GM23338 (cell line): ENCODE measurements around the gene SFXN5. TPM values are rescaled to one million over a fixed set of nuclear protein-coding genes. Genes with fewer than 3 reads are reported as not detected.

Source experiments
- ATAC-seq: fragments of 200-7000 bp; cut with Tn5 transposase; 3 replicates; pipeline ENCODE4 v1.9.1; 2020
- DNase-seq: peaks from one replicate; pipeline ENCODE4 v3.0.0-alpha.2; 2015; ENCODE audit warnings: low spot score
- H2AFZ ChIP-seq: fragments of 200-600 bp; sonication (generic); 2 replicates; pipeline ENCODE4 v1.8.0; 2016; ENCODE audit warnings: antibody characterized with exemption, mild to moderate bottlenecking, moderate library complexity
- H3F3A ChIP-seq: fragments of 200-600 bp; sonication (generic); replicated peaks from 2 replicates; pipeline ENCODE4 v1.8.0; 2017; ENCODE audit warnings: antibody characterized with exemption, mixed run types, low read depth
- H3K27ac ChIP-seq: fragments of 200-600 bp; sonication (generic); 2 replicates; pipeline ENCODE4 v1.6.1; 2016; ENCODE audit warnings: low read depth
- H3K27me3 ChIP-seq: fragments of 200-600 bp; sonication (generic); 2 replicates; pipeline ENCODE4 v1.8.0; 2016; ENCODE audit warnings: mild to moderate bottlenecking, mixed run types, moderate library complexity; ENCODE audit not compliant: insufficient read depth
- H3K36me3 ChIP-seq: fragments of 200-600 bp; sonication (generic); 2 replicates; pipeline ENCODE4 v1.8.0; 2016; ENCODE audit warnings: mild to moderate bottlenecking; ENCODE audit not compliant: insufficient read depth
- H3K4me1 ChIP-seq: fragments of 200-600 bp; sonication (generic); 2 replicates; pipeline ENCODE4 v1.8.0; 2016; ENCODE audit warnings: mild to moderate bottlenecking, moderate library complexity; ENCODE audit not compliant: insufficient read depth
- H3K4me2 ChIP-seq: fragments of 200-600 bp; sonication (generic); 2 replicates; pipeline ENCODE4 v1.7.1; 2017; ENCODE audit warnings: mixed run types
- H3K4me3 ChIP-seq: fragments of 200-600 bp; sonication (generic); 2 replicates; pipeline ENCODE4 v1.6.1; 2016; ENCODE audit warnings: mixed run types
- H3K79me2 ChIP-seq: fragments of 200-600 bp; sonication (generic); replicated peaks from 2 replicates; pipeline ENCODE4 v1.8.0; 2017; ENCODE audit warnings: mild to moderate bottlenecking; ENCODE audit not compliant: insufficient read depth
- H3K9me2 ChIP-seq: fragments of 200-600 bp; sonication (generic); 2 replicates; pipeline ENCODE4 v1.8.0; 2017; ENCODE audit not compliant: insufficient read depth
- H4K20me1 ChIP-seq: fragments of 200-600 bp; sonication (generic); replicated peaks from 2 replicates; pipeline ENCODE4 v1.8.0; 2017; ENCODE audit warnings: mild to moderate bottlenecking; ENCODE audit not compliant: insufficient read depth
- H3K27ac Mint-ChIP-seq: 2 replicates; pipeline ENCODE4 v1.8.0; 2020; ENCODE audit warnings: inconsistent platforms, mild to moderate bottlenecking, moderate library complexity, mixed read lengths
- H3K27me3 Mint-ChIP-seq: 3 replicates; pipeline ENCODE4 v1.8.0; 2022; ENCODE audit warnings: low read depth, mild to moderate bottlenecking, moderate library complexity, mixed read lengths, inconsistent platforms; ENCODE audit not compliant: insufficient read depth, poor library complexity
- H3K36me3 Mint-ChIP-seq: 3 replicates; pipeline ENCODE4 v1.8.0; 2021; ENCODE audit warnings: low read depth, mild to moderate bottlenecking, inconsistent platforms, moderate library complexity, mixed read lengths
- H3K4me1 Mint-ChIP-seq: 3 replicates; pipeline ENCODE4 v1.8.0; 2020; ENCODE audit warnings: mild to moderate bottlenecking, inconsistent platforms, mixed read lengths
- H3K4me3 Mint-ChIP-seq: 3 replicates; pipeline ENCODE4 v1.8.0; 2021; ENCODE audit warnings: moderate library complexity, mild to moderate bottlenecking, inconsistent platforms, mixed read lengths
- H3K9me3 Mint-ChIP-seq: 3 replicates; pipeline ENCODE4 v1.8.0; 2020; ENCODE audit warnings: moderate library complexity, mild to moderate bottlenecking, inconsistent platforms, mixed read lengths
- CREB1 ChIP-seq: fragments of 250-450 bp; sonication (Bioruptor Pico); IDR thresholded peaks from 2 replicates; pipeline ENCODE4 v1.5.0; 2020; ENCODE audit warnings: low read depth, mild to moderate bottlenecking, moderate library complexity
- EZH2 ChIP-seq: fragments of 200-600 bp; sonication (generic); IDR thresholded peaks from one replicate; pipeline ENCODE4 v1.8.0; 2017; ENCODE audit warnings: antibody characterized with exemption, mild to moderate bottlenecking, low read depth; ENCODE audit not compliant: unreplicated experiment
- EZH2phosphoT487 ChIP-seq: fragments of 200-600 bp; sonication (generic); IDR thresholded peaks from one replicate; pipeline ENCODE4 v1.8.1; 2018; ENCODE audit warnings: antibody characterized with exemption; ENCODE audit not compliant: unreplicated experiment
- JUNB ChIP-seq: IDR thresholded peaks from one replicate; pipeline ENCODE4 v1.6.1; 2016; ENCODE audit warnings: antibody characterized with exemption; ENCODE audit not compliant: unreplicated experiment
- NANOG ChIP-seq: IDR thresholded peaks from 2 replicates; pipeline ENCODE4 v1.6.1; 2016; ENCODE audit warnings: antibody characterized with exemption, borderline replicate concordance
- POLR2AphosphoS5 ChIP-seq: IDR thresholded peaks from 2 replicates; pipeline ENCODE4 v1.6.1; 2016; ENCODE audit warnings: antibody characterized with exemption, low read depth
- STAT1 ChIP-seq: IDR thresholded peaks from one replicate; pipeline ENCODE4 v1.6.1; 2016; ENCODE audit warnings: antibody characterized with exemption; ENCODE audit not compliant: unreplicated experiment
- ZNF114 ChIP-seq: fragments of 250-450 bp; sonication (Bioruptor Pico); IDR thresholded peaks from 2 replicates; pipeline ENCODE4 v1.5.0; 2020; ENCODE audit warnings: mild to moderate bottlenecking, moderate library complexity
- ZNF331 ChIP-seq: fragments of 250-450 bp; sonication (Bioruptor Pico); IDR thresholded peaks from 2 replicates; pipeline ENCODE4 v1.5.0; 2020; ENCODE audit warnings: low read depth, mild to moderate bottlenecking, moderate library complexity
- polyA plus RNA-seq: library from polyadenylated mRNA; unstranded; fragments of >200 nt; fragmentation: Nextera tagmentation; extraction: Ambion mirVana; gene quantifications from 2 replicates; pipeline ENCODE4 v1.2.1, GENCODE V29; 2016
- total RNA-seq: library from RNA; depleted of rRNA; stranded (reverse); fragments of >200 nt; shearing (Covaris generic); gene quantifications from 2 replicates; pipeline ENCODE4 v1.2.3, GENCODE V29; 2014
- TF ChIP-seq, protein P1 (sequence below): fragments of 250-450 bp; sonication (Bioruptor Pico); IDR thresholded peaks from 2 replicates; pipeline ENCODE4 v1.5.0; 2020; ENCODE audit warnings: mild to moderate bottlenecking, moderate library complexity
- TF ChIP-seq, protein P2 (sequence below): IDR thresholded peaks from 2 replicates; pipeline ENCODE4 v1.6.1; 2016; ENCODE audit warnings: antibody characterized with exemption
- TF ChIP-seq, protein P3 (sequence below): IDR thresholded peaks from one replicate; pipeline ENCODE4 v1.6.1; 2018; ENCODE audit warnings: antibody characterized with exemption; ENCODE audit not compliant: unreplicated experiment
- TF ChIP-seq, protein P4 (sequence below), 2 experiments: fragments of 200-600 bp in 1 of 2; sonication (generic) in 1 of 2; conservative IDR thresholded peaks; 2 replicates each; pipeline versions ENCODE4 v1.5.1 to v1.6.1; 2016 to 2017; ENCODE audit warnings: antibody characterized with exemption in 2 of 2, low read depth in 2 of 2, mild to moderate bottlenecking in 2 of 2, moderate library complexity in 1 of 2

Gene SFXN5
- total and polyA plus RNA-seq, 2 experiments from 2014 or later: 23.6 to 25.8 TPM

DNA sequence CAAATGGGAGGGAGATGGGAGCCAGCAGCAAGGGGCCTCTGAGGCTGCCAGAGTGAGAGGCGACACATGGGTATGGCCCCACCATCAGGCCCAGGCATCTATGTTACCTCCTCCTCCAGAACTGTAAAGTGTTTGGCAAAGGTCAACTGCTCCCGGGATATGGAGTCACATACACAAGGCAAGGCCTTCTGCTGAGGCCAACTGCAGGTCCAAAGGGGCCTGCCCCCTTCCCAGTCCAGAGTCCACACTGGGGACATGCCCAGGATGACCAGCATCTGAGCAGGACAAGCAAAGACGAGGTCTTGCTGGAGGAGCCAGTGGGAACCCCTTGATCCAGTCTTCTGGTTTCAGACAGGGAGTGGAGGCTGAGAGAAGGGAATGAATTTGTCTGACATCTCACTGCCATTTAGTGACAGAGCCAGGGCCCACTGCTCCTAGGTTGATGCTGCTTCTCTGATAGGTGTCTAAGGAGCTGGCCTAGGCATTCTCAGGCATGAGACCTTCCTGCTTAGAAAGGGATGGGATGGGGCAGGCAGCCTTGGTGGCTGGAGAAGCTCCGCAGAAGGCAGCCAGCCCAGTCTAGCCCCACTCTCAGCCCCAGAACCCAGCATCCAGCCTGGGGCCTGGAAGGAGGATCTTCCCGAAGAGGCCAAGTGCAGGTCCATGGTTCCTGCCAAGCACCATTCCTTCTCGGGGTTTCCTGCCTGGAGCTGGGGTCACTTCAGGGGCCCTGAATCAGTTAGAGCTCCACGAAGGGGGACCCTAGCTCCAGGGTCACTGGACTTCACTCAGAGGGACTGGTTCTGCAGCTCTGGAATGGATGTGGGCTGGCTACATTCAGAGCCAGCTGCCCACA, 127.7 kb downstream of the SFXN5 start:
- Histone ChIP-seq H3F3A (no peaks in the 10 kb centered on the region), H3K27me3 (no peaks in the 10 kb centered on the region), H3K36me3 (no peaks in the 10 kb centered on the region), H2AFZ (no peak overlapping the region), H3K4me1 (peaks cover 12% of the 10 kb centered on the region; the same call in 1 of the 2 replicates), H3K4me3 (no peak overlapping the region), H3K27ac (no peak overlapping the region), H3K9me2 (0 out of 2 replicates have a peak, but pooled peaks cover 3% of the 10 kb centered on the region), H4K20me1 (no peaks in the 10 kb centered on the region), H3K4me2 (no peak overlapping the region), H3K79me2 (no peaks in the 10 kb centered on the region)
- TF ChIP-seq EZH2phosphoT487 (no peak), ZNF331 (CRISPR knock-in tag) (no peak), CREB1 (CRISPR knock-in tag) (no peak), NANOG (no peak), JUNB (no peak), POLR2AphosphoS5 (no peak), EZH2 (no peak), STAT1 (no peak), ZNF114 (CRISPR knock-in tag) (no peak)
- TF ChIP-seq, protein P1, sequence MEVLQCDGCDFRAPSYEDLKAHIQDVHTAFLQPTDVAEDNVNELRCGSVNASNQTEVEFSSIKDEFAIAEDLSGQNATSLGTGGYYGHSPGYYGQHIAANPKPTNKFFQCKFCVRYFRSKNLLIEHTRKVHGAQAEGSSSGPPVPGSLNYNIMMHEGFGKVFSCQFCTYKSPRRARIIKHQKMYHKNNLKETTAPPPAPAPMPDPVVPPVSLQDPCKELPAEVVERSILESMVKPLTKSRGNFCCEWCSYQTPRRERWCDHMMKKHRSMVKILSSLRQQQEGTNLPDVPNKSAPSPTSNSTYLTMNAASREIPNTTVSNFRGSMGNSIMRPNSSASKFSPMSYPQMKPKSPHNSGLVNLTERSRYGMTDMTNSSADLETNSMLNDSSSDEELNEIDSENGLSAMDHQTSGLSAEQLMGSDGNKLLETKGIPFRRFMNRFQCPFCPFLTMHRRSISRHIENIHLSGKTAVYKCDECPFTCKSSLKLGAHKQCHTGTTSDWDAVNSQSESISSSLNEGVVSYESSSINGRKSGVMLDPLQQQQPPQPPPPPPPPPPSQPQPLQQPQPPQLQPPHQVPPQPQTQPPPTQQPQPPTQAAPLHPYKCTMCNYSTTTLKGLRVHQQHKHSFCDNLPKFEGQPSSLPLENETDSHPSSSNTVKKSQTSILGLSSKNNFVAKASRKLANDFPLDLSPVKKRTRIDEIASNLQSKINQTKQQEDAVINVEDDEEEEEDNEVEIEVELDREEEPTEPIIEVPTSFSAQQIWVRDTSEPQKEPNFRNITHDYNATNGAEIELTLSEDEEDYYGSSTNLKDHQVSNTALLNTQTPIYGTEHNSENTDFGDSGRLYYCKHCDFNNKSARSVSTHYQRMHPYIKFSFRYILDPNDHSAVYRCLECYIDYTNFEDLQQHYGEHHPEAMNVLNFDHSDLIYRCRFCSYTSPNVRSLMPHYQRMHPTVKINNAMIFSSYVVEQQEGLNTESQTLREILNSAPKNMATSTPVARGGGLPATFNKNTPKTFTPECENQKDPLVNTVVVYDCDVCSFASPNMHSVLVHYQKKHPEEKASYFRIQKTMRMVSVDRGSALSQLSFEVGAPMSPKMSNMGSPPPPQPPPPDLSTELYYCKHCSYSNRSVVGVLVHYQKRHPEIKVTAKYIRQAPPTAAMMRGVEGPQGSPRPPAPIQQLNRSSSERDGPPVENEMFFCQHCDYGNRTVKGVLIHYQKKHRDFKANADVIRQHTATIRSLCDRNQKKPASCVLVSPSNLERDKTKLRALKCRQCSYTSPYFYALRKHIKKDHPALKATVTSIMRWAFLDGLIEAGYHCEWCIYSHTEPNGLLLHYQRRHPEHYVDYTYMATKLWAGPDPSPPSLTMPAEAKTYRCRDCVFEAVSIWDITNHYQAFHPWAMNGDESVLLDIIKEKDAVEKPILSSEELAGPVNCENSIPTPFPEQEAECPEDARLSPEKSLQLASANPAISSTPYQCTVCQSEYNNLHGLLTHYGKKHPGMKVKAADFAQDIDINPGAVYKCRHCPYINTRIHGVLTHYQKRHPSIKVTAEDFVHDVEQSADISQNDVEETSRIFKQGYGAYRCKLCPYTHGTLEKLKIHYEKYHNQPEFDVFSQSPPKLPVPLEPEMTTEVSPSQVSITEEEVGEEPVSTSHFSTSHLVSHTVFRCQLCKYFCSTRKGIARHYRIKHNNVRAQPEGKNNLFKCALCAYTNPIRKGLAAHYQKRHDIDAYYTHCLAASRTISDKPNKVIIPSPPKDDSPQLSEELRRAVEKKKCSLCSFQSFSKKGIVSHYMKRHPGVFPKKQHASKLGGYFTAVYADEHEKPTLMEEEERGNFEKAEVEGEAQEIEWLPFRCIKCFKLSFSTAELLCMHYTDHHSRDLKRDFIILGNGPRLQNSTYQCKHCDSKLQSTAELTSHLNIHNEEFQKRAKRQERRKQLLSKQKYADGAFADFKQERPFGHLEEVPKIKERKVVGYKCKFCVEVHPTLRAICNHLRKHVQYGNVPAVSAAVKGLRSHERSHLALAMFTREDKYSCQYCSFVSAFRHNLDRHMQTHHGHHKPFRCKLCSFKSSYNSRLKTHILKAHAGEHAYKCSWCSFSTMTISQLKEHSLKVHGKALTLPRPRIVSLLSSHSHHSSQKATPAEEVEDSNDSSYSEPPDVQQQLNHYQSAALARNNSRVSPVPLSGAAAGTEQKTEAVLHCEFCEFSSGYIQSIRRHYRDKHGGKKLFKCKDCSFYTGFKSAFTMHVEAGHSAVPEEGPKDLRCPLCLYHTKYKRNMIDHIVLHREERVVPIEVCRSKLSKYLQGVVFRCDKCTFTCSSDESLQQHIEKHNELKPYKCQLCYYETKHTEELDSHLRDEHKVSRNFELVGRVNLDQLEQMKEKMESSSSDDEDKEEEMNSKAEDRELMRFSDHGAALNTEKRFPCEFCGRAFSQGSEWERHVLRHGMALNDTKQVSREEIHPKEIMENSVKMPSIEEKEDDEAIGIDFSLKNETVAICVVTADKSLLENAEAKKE (CRISPR knock-in tag): no peak
- TF ChIP-seq, protein P2, sequence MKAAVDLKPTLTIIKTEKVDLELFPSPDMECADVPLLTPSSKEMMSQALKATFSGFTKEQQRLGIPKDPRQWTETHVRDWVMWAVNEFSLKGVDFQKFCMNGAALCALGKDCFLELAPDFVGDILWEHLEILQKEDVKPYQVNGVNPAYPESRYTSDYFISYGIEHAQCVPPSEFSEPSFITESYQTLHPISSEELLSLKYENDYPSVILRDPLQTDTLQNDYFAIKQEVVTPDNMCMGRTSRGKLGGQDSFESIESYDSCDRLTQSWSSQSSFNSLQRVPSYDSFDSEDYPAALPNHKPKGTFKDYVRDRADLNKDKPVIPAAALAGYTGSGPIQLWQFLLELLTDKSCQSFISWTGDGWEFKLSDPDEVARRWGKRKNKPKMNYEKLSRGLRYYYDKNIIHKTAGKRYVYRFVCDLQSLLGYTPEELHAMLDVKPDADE: no peak
- TF ChIP-seq, protein P3, sequence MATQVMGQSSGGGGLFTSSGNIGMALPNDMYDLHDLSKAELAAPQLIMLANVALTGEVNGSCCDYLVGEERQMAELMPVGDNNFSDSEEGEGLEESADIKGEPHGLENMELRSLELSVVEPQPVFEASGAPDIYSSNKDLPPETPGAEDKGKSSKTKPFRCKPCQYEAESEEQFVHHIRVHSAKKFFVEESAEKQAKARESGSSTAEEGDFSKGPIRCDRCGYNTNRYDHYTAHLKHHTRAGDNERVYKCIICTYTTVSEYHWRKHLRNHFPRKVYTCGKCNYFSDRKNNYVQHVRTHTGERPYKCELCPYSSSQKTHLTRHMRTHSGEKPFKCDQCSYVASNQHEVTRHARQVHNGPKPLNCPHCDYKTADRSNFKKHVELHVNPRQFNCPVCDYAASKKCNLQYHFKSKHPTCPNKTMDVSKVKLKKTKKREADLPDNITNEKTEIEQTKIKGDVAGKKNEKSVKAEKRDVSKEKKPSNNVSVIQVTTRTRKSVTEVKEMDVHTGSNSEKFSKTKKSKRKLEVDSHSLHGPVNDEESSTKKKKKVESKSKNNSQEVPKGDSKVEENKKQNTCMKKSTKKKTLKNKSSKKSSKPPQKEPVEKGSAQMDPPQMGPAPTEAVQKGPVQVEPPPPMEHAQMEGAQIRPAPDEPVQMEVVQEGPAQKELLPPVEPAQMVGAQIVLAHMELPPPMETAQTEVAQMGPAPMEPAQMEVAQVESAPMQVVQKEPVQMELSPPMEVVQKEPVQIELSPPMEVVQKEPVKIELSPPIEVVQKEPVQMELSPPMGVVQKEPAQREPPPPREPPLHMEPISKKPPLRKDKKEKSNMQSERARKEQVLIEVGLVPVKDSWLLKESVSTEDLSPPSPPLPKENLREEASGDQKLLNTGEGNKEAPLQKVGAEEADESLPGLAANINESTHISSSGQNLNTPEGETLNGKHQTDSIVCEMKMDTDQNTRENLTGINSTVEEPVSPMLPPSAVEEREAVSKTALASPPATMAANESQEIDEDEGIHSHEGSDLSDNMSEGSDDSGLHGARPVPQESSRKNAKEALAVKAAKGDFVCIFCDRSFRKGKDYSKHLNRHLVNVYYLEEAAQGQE: no peak
- TF ChIP-seq, protein P4, sequence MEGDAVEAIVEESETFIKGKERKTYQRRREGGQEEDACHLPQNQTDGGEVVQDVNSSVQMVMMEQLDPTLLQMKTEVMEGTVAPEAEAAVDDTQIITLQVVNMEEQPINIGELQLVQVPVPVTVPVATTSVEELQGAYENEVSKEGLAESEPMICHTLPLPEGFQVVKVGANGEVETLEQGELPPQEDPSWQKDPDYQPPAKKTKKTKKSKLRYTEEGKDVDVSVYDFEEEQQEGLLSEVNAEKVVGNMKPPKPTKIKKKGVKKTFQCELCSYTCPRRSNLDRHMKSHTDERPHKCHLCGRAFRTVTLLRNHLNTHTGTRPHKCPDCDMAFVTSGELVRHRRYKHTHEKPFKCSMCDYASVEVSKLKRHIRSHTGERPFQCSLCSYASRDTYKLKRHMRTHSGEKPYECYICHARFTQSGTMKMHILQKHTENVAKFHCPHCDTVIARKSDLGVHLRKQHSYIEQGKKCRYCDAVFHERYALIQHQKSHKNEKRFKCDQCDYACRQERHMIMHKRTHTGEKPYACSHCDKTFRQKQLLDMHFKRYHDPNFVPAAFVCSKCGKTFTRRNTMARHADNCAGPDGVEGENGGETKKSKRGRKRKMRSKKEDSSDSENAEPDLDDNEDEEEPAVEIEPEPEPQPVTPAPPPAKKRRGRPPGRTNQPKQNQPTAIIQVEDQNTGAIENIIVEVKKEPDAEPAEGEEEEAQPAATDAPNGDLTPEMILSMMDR (conservative IDR thresholded peaks at IDR 0.05; ENCODE audit: low read depth in 2 of 2): no peak
- Mint-ChIP-seq H3K27ac (no peak overlapping the region), H3K27me3 (peaks cover 23% of the 10 kb centered on the region), H3K4me1 (peaks cover 34% of the 10 kb centered on the region), H3K4me3 (no peak overlapping the region), H3K36me3 (peaks cover 20% of the 10 kb centered on the region), H3K9me3 (peaks cover 4% of the 10 kb centered on the region; the same call in 2 of the 3 replicates)
- DNase-seq (no peak), ATAC-seq (no peak)
